HepG2 (cell line): ENCODE results near the gene ARHGAP32. TPM values are rescaled to one million over a fixed set of nuclear protein-coding genes. Genes with fewer than 3 reads are reported as not detected.

Source experiments
- ATAC-seq: fragments of 200-7000 bp; cut with Tn5 transposase; 3 replicates; pipeline ENCODE4 v1.9.1; 2020; ENCODE audit warnings: mild to moderate bottlenecking, moderate library complexity
- BruUV-seq: library from RNA; stranded (reverse); fragments of 400-500 nt; replicated peaks from 2 replicates; lab custom pipeline; 2021; lab: Mats Ljungman, UMichigan
- CTCF ChIA-PET: fragments of 300-600 bp; formaldehyde crosslinking; extraction: SDS; loops from one replicate; lab custom pipeline; 2021; ENCODE audit warnings: low total read pairs, inconsistent platforms, low intra/inter-chr PET ratio; lab: Yijun Ruan, JAX
- POLR2A ChIA-PET: fragments of 350-600 bp; sonication (Branson Sonifier 250); formaldehyde crosslinking; loops from one replicate; lab custom pipeline; 2020; ENCODE audit warnings: antibody characterized with exemption, inconsistent platforms; lab: Yijun Ruan, JAX
- DNase-seq: peaks from one replicate; pipeline ENCODE4 v3.0.0-alpha.2; 2015; ENCODE audit warnings: low spot score
- FAIRE-seq: peaks from 3 replicates; lab custom pipeline; 2011; peaks lifted over from hg19 to GRCh38; lab: Jason Lieb, UNC
- H2AFZ ChIP-seq: one replicate; pipeline ENCODE4 v1.6.1; 2011; ENCODE audit warnings: low read length, inconsistent platforms
- H3K27ac ChIP-seq: fragments of 300-600 bp; 3 replicates; pipeline ENCODE4 v1.8.0; 2011; ENCODE audit warnings: mixed run types, mild to moderate bottlenecking, mixed read lengths, low read length, inconsistent platforms; ENCODE audit not compliant: insufficient read depth; ENCODE audit errors: extremely low read length
- H3K27me3 ChIP-seq, 2 experiments: fragments of 200-600 bp in 1 of 2; 2 replicates in 1 of 2; 3 replicates in 1 of 2; pipeline versions ENCODE4 v1.6.0 to v1.8.0; 2011; ENCODE audit warnings: low read length in 2 of 2, mild to moderate bottlenecking in 2 of 2, moderate library complexity in 2 of 2, inconsistent platforms in 1 of 2; ENCODE audit not compliant: insufficient read depth in 2 of 2, control insufficient read depth in 1 of 2
- H3K36me3 ChIP-seq, 2 experiments: fragments of 200-600 bp in 1 of 2; replicated peaks in 1 of 2; 2 replicates in 1 of 2; 3 replicates in 1 of 2; pipeline versions ENCODE4 v1.5.1 to v1.8.0; 2011; ENCODE audit warnings: low read length in 2 of 2, inconsistent platforms in 1 of 2; ENCODE audit not compliant: insufficient read depth in 2 of 2, control insufficient read depth in 1 of 2
- H3K4me1 ChIP-seq: 2 replicates; pipeline ENCODE4 v1.5.1; 2012; ENCODE audit warnings: low read length, inconsistent platforms; ENCODE audit not compliant: insufficient read depth
- H3K4me2 ChIP-seq: 2 replicates; pipeline ENCODE4 v1.6.0; 2011; ENCODE audit warnings: low read depth, low read length, inconsistent platforms
- H3K4me3 ChIP-seq, 3 experiments: fragments of 200-600 bp in 1 of 3; sonication (generic), shearing (Covaris generic) in 1 of 3; replicated peaks in 1 of 3; 2 replicates each; pipeline ENCODE4 v1.5.1; 2011 to 2016; ENCODE audit warnings: low read length in 3 of 3, inconsistent platforms in 2 of 3, low read depth in 2 of 3, mild to moderate bottlenecking in 2 of 3, control low read depth in 1 of 3, mixed read lengths in 1 of 3; ENCODE audit not compliant: insufficient read depth in 1 of 3
- H3K79me2 ChIP-seq: one replicate; pipeline ENCODE4 v1.6.1; 2011; ENCODE audit warnings: low read length, inconsistent platforms; ENCODE audit not compliant: insufficient read depth
- H3K9ac ChIP-seq: 2 replicates; pipeline ENCODE4 v1.6.0; 2011; ENCODE audit warnings: mild to moderate bottlenecking, low read depth, low read length, inconsistent platforms; ENCODE audit not compliant: insufficient read depth
- H3K9me3 ChIP-seq: 2 replicates; pipeline ENCODE4 v1.5.1; 2012; ENCODE audit warnings: mild to moderate bottlenecking, low read length
- H4K20me1 ChIP-seq: 2 replicates; pipeline ENCODE4 v1.6.0; 2011; ENCODE audit warnings: inconsistent platforms, mild to moderate bottlenecking, low read length, moderate library complexity; ENCODE audit not compliant: insufficient read depth
- CEBPB ChIP-seq: IDR thresholded peaks from 2 replicates; pipeline ENCODE4 v1.6.1; 2011; ENCODE audit warnings: low read depth, low read length, improper control_type of control experiment, borderline replicate concordance
- EP300 ChIP-seq, 3 experiments: sonication (generic) in 1 of 3; formaldehyde crosslinking in 1 of 3; IDR thresholded peaks; 2 replicates each; pipeline versions ENCODE4 v1.5.1 to v1.6.1; 2011 to 2020; ENCODE audit warnings: low read depth in 2 of 3, low read length in 2 of 3, borderline replicate concordance in 1 of 3, improper control_type of control experiment in 1 of 3, mild to moderate bottlenecking in 1 of 3, missing genetic modification reagents in 1 of 3, moderate library complexity in 1 of 3
- GLI4 ChIP-seq: sonication (generic); formaldehyde crosslinking; IDR thresholded peaks from 2 replicates; pipeline ENCODE4 v1.5.1; 2020; ENCODE audit warnings: missing genetic modification reagents, mild to moderate bottlenecking, moderate library complexity, borderline replicate concordance
- HMGA1 ChIP-seq: sonication (generic); formaldehyde crosslinking; conservative IDR thresholded peaks from 2 replicates; pipeline ENCODE4 v1.4.0; 2020; ENCODE audit warnings: missing genetic modification reagents
- PHB2 ChIP-seq: fragments of 450-650 bp; IDR thresholded peaks from 2 replicates; pipeline ENCODE4 v1.6.1; 2018; ENCODE audit not compliant: partially characterized antibody
- PHF21A ChIP-seq: sonication (generic); formaldehyde crosslinking; IDR thresholded peaks from 2 replicates; pipeline ENCODE4 v1.5.0; 2020; ENCODE audit warnings: mild to moderate bottlenecking, missing genetic modification reagents
- PHF8 ChIP-seq: sonication (generic); formaldehyde crosslinking; IDR thresholded peaks from 2 replicates; pipeline ENCODE4 v1.5.0; 2020; ENCODE audit warnings: missing genetic modification reagents
- RXRA ChIP-seq: sonication (generic); formaldehyde crosslinking; IDR thresholded peaks from 2 replicates; pipeline ENCODE4 v1.5.1; 2020; ENCODE audit warnings: missing genetic modification reagents
- TCF12 ChIP-seq, 2 experiments: fragments of 450-650 bp in 1 of 2; sonication (generic) in 1 of 2; formaldehyde crosslinking in 1 of 2; IDR thresholded peaks; 2 replicates each; pipeline versions ENCODE4 v1.6.1 to v1.8.0; 2017 to 2022; ENCODE audit warnings: antibody characterized with exemption in 1 of 2, mild to moderate bottlenecking in 1 of 2, missing genetic modification reagents in 1 of 2, moderate library complexity in 1 of 2
- ZFP62 ChIP-seq: sonication (generic); formaldehyde crosslinking; IDR thresholded peaks from 2 replicates; pipeline ENCODE4 v1.4.0; 2020; ENCODE audit warnings: missing genetic modification reagents
- ZNF17 ChIP-seq: sonication (generic); formaldehyde crosslinking; IDR thresholded peaks from 2 replicates; pipeline ENCODE4 v1.5.0; 2020; ENCODE audit warnings: mild to moderate bottlenecking, missing genetic modification reagents
- ZNF253 ChIP-seq: sonication (generic); formaldehyde crosslinking; IDR thresholded peaks from 2 replicates; pipeline ENCODE4 v1.8.0; 2022; ENCODE audit warnings: mild to moderate bottlenecking, missing genetic modification reagents, borderline replicate concordance
- ZNF260 ChIP-seq: sonication (generic); formaldehyde crosslinking; IDR thresholded peaks from 2 replicates; pipeline ENCODE4 v1.4.0; 2020; ENCODE audit warnings: missing genetic modification reagents, low read depth, mild to moderate bottlenecking, borderline replicate concordance
- ZNF572 ChIP-seq: sonication (generic); formaldehyde crosslinking; IDR thresholded peaks from 2 replicates; pipeline ENCODE4 v1.5.1; 2020; ENCODE audit warnings: mild to moderate bottlenecking, missing genetic modification reagents
- ZZZ3 ChIP-seq: sonication (generic); formaldehyde crosslinking; IDR thresholded peaks from 2 replicates; pipeline ENCODE4 v1.4.0; 2020; ENCODE audit warnings: missing genetic modification reagents, mild to moderate bottlenecking, borderline replicate concordance
- WGBS: methylation state at CpG from one replicate; pipeline ENCODE4 v1.1.6; 2017; ENCODE audit warnings: low lambda C conversion rate; 5-methylcytosine and 5-hydroxymethylcytosine counted together
- in situ Hi-C: cut with HindIII; loops from 2 replicates; pipeline ENCODE4 v1.10.0; 2017; ENCODE audit warnings: low pct_unique_long_range_greater_than_20kb; ENCODE audit not compliant: extremely low pct_ligation_motif_present
- intact Hi-C: fragments of 100-400 bp; cut with micrococcal nuclease; formaldehyde crosslinking; loops from one replicate; pipeline ENCODE4 v1.10.0; 2022; ENCODE audit not compliant: unreplicated experiment
- polyA plus RNA-seq, 8 experiments: library from polyadenylated mRNA; depleted of rRNA in 3 of 8; stranded (reverse) in 7 of 8; unstranded in 1 of 8; fragments of >200 nt; fragmentation: Illumina TruSeq in 4 of 8; extraction: Trizol in 4 of 8; gene quantifications; 2 replicates each; pipeline versions ENCODE4 v1.2.1 to v1.2.3, GENCODE V29; 2011 to 2016; ENCODE audit warnings: low read depth in 4 of 8, missing spikeins in 1 of 8, mixed read lengths in 1 of 8; ENCODE audit not compliant: insufficient read depth in 1 of 8
- total RNA-seq, 5 experiments: library from RNA; depleted of rRNA; stranded (reverse); fragments of >200 nt; fragmentation: Illumina TruSeq; extraction: Trizol; gene quantifications; 2 replicates each; pipeline ENCODE4 v1.2.3, GENCODE V29; 2016; ENCODE audit warnings: low read depth in 1 of 5

Gene ARHGAP32
- total and polyA plus RNA-seq, 2 of the 13 experiments (the other 11 are each of a cell fraction or from before 2014, with no cell fraction given) = 6.3 to 8.2 TPM

GRCh38 chr11:128964463-128964930 is 227.6 kb downstream of the ARHGAP32 start:
- Histone ChIP-seq H3K27me3 (no peaks in the 10 kb centered on the region), H3K9me3 (no peaks in the 10 kb centered on the region), H3K4me3 (no peak overlapping the region), H3K79me2 (no peaks in the 10 kb centered on the region), H4K20me1 (no peaks in the 10 kb centered on the region), H3K4me2 (no peak overlapping the region), H3K36me3 (peaks cover 0 to 7% of the 10 kb centered on the region in 2 experiments; a peak in 3 of 5 replicates), H2AFZ (no peak overlapping the region), H3K4me1 (no peaks in the 10 kb centered on the region), H3K9ac (no peak overlapping the region), H3K27ac (no peak overlapping the region)
- intact Hi-C loops = no loop called here
- no peak for ATAC-seq
- 95% methylated on average over 7 of the region's 7 CpGs for WGBS
- CTCF ChIA-PET = no interaction called here
- in situ Hi-C loops = no loop called here
- BruUV-seq = no TSS peak
- TF ChIP-seq ZNF572 (CRISPR knock-in tag) (no peak), GLI4 (CRISPR knock-in tag) (no peak)
- DNase-seq = no peak
- POLR2A ChIA-PET = no interaction called here
- no peak for FAIRE-seq

DNA sequence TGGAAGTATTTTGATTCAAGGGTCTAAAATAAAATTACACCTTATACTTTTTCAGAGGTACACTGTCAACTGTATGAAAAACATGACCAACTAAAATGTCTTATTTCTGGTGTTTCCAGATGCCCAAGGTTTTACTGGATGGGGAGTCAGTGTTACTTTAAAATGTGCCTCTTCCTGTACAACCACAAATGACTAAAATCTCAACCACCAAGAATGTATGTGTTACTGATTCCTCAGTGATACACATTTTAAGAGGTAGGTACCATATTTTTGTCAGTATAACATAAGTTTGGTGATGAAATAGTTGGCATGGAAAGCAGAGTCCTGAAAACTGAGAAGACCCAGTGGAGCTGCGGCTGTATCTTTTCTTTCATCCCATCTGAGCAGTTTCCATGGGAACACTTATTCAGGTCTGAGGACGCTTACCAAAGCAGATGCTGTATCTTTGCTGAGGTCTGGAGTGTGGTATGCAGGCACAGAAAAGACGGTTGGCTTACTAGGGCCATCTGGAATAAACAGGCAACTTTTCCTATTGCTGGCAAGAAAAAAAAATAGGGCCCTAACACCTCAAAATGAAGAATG is 228.3 kb downstream of the ARHGAP32 start:
- TF ChIP-seq PHB2 (no peak), ZNF260 (CRISPR knock-in tag) (no peak), RXRA (no peak), ZNF17 (CRISPR knock-in tag) (no peak), EP300 (IDR thresholded peaks at IDR 0.05; ENCODE audit: low read depth in 2 of 2, low read length in 2 of 2) (no peak), EP300 (CRISPR knock-in tag; IDR thresholded peaks at IDR 0.05; ENCODE audit: borderline replicate concordance) (no peak), ZNF253 (CRISPR knock-in tag) (no peak), TCF12 (IDR thresholded peaks at IDR 0.05) (no peak), TCF12 (CRISPR knock-in tag; IDR thresholded peaks at IDR 0.05) (no peak), PHF21A (CRISPR knock-in tag) (no peak), HMGA1 (CRISPR knock-in tag) (no peak), ZFP62 (no peak), ZZZ3 (CRISPR knock-in tag) (no peak), PHF8 (CRISPR knock-in tag) (no peak), CEBPB (no peak)
- no peak for ATAC-seq
- ChIA-PET CTCF (no interaction called here), POLR2A (no interaction called here)
- Histone ChIP-seq H3K4me3 (no peak overlapping the region), H3K36me3 (peaks cover 0 to under 1% of the 10 kb centered on the region in 2 experiments; a peak in 1 of 5 replicates), H2AFZ (no peak overlapping the region), H3K27ac (no peak overlapping the region), H3K9me3 (no peaks in the 10 kb centered on the region), H3K4me1 (no peaks in the 10 kb centered on the region), H3K79me2 (no peaks in the 10 kb centered on the region), H3K9ac (no peak overlapping the region), H3K27me3 (no peaks in the 10 kb centered on the region), H3K4me2 (no peak overlapping the region), H4K20me1 (no peaks in the 10 kb centered on the region)
- BruUV-seq = no TSS peak
- intact Hi-C loops (no loop called here), in situ Hi-C loops (no loop called here)
- FAIRE-seq = no peak
- DNase-seq = no peak
- 98% methylated on average over 3 of the region's 3 CpGs for WGBS
